NT2/D1 (cell line): ENCODE results near the gene SLC12A8.

Experiments
- YY1 ChIP-seq: IDR thresholded peaks from 2 replicates; pipeline ENCODE4 v1.6.1; 2011; ENCODE audit not compliant: insufficient read length, insufficient read depth
- ZNF274 ChIP-seq: IDR thresholded peaks from 2 replicates; pipeline ENCODE4 v1.6.1; 2011; ENCODE audit warnings: mild to moderate bottlenecking, low read depth, low read length

- TF ChIP-seq YY1, result no peak
- TF ChIP-seq ZNF274, result no peak
Measured at GRCh38 chr3:125157183-125157582, 55.4 kb downstream of the SLC12A8 start.
